Prostate gland (tissue), 2 donors: ENCODE results near the gene PHF11. TPM values are rescaled to one million over a fixed set of nuclear protein-coding genes. Genes with fewer than 3 reads are reported as not detected.

Source experiments
- DNase-seq: peaks from one replicate; pipeline ENCODE4 v3.0.0-alpha.2; 2019; ENCODE audit warnings: low spot score
- H3K27ac ChIP-seq, 2 donors: fragments of 200-600 bp; sonication (generic); 2 replicates each; pipeline ENCODE4 v1.5.1; 2017 to 2019
- H3K27me3 ChIP-seq: fragments of 200-600 bp; sonication (generic); replicated peaks from 2 replicates; pipeline ENCODE4 v1.5.1; 2019; ENCODE audit not compliant: insufficient read depth
- H3K36me3 ChIP-seq, 2 donors: fragments of 200-600 bp; sonication (generic); 1 replicate in 1 of 2; 2 replicates in 1 of 2; pipeline versions ENCODE4 v1.5.1 to v1.8.1; 2017 to 2019
- H3K4me1 ChIP-seq: fragments of 200-600 bp; sonication (generic); replicated peaks from 2 replicates; pipeline ENCODE4 v1.5.1; 2019
- H3K4me3 ChIP-seq, 2 donors: fragments of 200-600 bp; sonication (generic); 2 replicates each; pipeline ENCODE4 v1.5.1; 2017 to 2019
- H3K9me3 ChIP-seq: fragments of 200-600 bp; sonication (generic); 2 replicates; pipeline ENCODE4 v1.5.1; 2017
- CTCF ChIP-seq, 4 experiments: fragments of 200-600 bp in 2 of 4; fragments of 450-650 bp in 2 of 4; sonication (generic) in 2 of 4; IDR thresholded peaks; 1 replicate in 3 of 4; 2 replicates in 1 of 4; pipeline ENCODE4 v1.5.1; 2016 to 2019; ENCODE audit warnings: antibody characterized with exemption in 4 of 4, mild to moderate bottlenecking in 2 of 4, moderate library complexity in 2 of 4
- POLR2A ChIP-seq: fragments of 450-650 bp; IDR thresholded peaks from one replicate; pipeline ENCODE4 v1.6.1; 2016; ENCODE audit warnings: antibody characterized with exemption, mild to moderate bottlenecking
- POLR2AphosphoS5 ChIP-seq: sonication (generic); formaldehyde crosslinking; IDR thresholded peaks from one replicate; pipeline ENCODE4 v1.6.1; 2017; ENCODE audit warnings: antibody characterized with exemption
- WGBS: methylation state at CpG from one replicate; pipeline ENCODE4 v1.1.5; 2018; 5-methylcytosine and 5-hydroxymethylcytosine counted together
- intact Hi-C: fragments of 100-400 bp; cut with DNase I; formaldehyde crosslinking; loops from one replicate; pipeline ENCODE4 v1.14.2; 2022
- total RNA-seq, 2 donors: library from RNA; depleted of rRNA; stranded (reverse); fragments of >200 nt; gene quantifications; one replicate each; pipeline ENCODE4 v1.1.0, GENCODE V29; 2016

PHF11 gene
- total RNA-seq, 2 donors from 2014 or later = 28.5 to 29.5 TPM

GRCh38 chr13:49497272-49497671 lies 1.5 kb downstream of the PHF11 start:
- intact Hi-C loops = loop anchor here (5.0 kb wide), 3 partner anchors 50 to 195 kb away; no protein-coding TSS in a partner anchor
- H3K27ac ChIP-seq = no peak overlapping the region
- H3K4me1 ChIP-seq = no peaks in the 10 kb centered on the region

GRCh38 chr13:49498206-49498605 lies 2.5 kb downstream of the PHF11 start:
- intact Hi-C loops = loop anchor here (5.0 kb wide), 3 partner anchors 51 to 196 kb away; no protein-coding TSS in a partner anchor
- WGBS = 78% methylated on average over 4 of the region's 4 CpGs
- no peak for DNase-seq
- H3K27ac ChIP-seq = no peak overlapping the region
- H3K4me3 ChIP-seq = no peak overlapping the region
- TF ChIP-seq POLR2AphosphoS5 (no peak), CTCF (IDR thresholded peaks at IDR 0.05) (no peak), POLR2A (no peak)
- no peaks in the 10 kb centered on the region for H3K27me3 ChIP-seq
- no peaks in the 10 kb centered on the region for H3K4me1 ChIP-seq
- H3K9me3 ChIP-seq = no peaks in the 10 kb centered on the region
- H3K36me3 ChIP-seq = no peaks in the 10 kb centered on the region

More at GRCh38 chr13:49497272-49497671, 1.5 kb downstream of the PHF11 start:
- WGBS = 86% methylated on average over 5 of the region's 5 CpGs
- no peaks in the 10 kb centered on the region for H3K9me3 ChIP-seq
- H3K27me3 ChIP-seq = no peaks in the 10 kb centered on the region
- no peak for DNase-seq
- no peak overlapping the region for H3K4me3 ChIP-seq
- H3K36me3 ChIP-seq = no peaks in the 10 kb centered on the region
- no peak for TF ChIP-seq POLR2AphosphoS5
- no peak for TF ChIP-seq POLR2A
- TF ChIP-seq CTCF (IDR thresholded peaks at IDR 0.05) = no peak

GRCh38 chr13:49499889-49500660 lies 4.3 kb downstream of the PHF11 start:
- WGBS = 64% methylated on average over 6 of the region's 6 CpGs
- no peak overlapping the region for H3K4me3 ChIP-seq
- no peaks in the 10 kb centered on the region for H3K9me3 ChIP-seq
- H3K36me3 ChIP-seq = no peaks in the 10 kb centered on the region
- intact Hi-C loops = loop anchor here (5.0 kb wide), 3 partner anchors 53 to 198 kb away; no protein-coding TSS in a partner anchor
- no peak for DNase-seq
- no peaks in the 10 kb centered on the region for H3K4me1 ChIP-seq
- H3K27ac ChIP-seq = no peak overlapping the region
- no peaks in the 10 kb centered on the region for H3K27me3 ChIP-seq
- TF ChIP-seq CTCF (IDR thresholded peaks at IDR 0.05) = no peak
- no peak for TF ChIP-seq POLR2A
- TF ChIP-seq POLR2AphosphoS5 = no peak

- Histone ChIP-seq H3K36me3 (no peaks in the 10 kb centered on the region), H3K4me3 (no peak overlapping the region), H3K27ac (no peak overlapping the region), H3K4me1 (no peaks in the 10 kb centered on the region), H3K27me3 (no peaks in the 10 kb centered on the region), H3K9me3 (no peaks in the 10 kb centered on the region)
- 64% methylated on average over 9 of the region's 9 CpGs for WGBS
- TF ChIP-seq CTCF (IDR thresholded peaks at IDR 0.05) (no peak), POLR2AphosphoS5 (no peak), POLR2A (no peak)
- intact Hi-C loops = no loop called here
- no peak for DNase-seq
Measured at GRCh38 chr13:49502954-49503353, 7.2 kb downstream of the PHF11 start.

GRCh38 chr13:49503951-49504350 lies 8.2 kb downstream of the PHF11 start:
- intact Hi-C loops = no loop called here

More at GRCh38 chr13:49503951-49504350, 8.2 kb downstream of the PHF11 start:
- 94% methylated on average over 3 of the region's 3 CpGs for WGBS
- no peak overlapping the region for H3K4me3 ChIP-seq
- no peaks in the 10 kb centered on the region for H3K36me3 ChIP-seq
- DNase-seq = no peak
- no peak overlapping the region for H3K27ac ChIP-seq
- TF ChIP-seq CTCF (IDR thresholded peaks at IDR 0.05) = no peak
- no peak for TF ChIP-seq POLR2AphosphoS5
- no peak for TF ChIP-seq POLR2A
- H3K4me1 ChIP-seq = no peaks in the 10 kb centered on the region
- no peaks in the 10 kb centered on the region for H3K27me3 ChIP-seq
- no peaks in the 10 kb centered on the region for H3K9me3 ChIP-seq
